GM19023 (cell line): ENCODE data around the gene ZNF200.

ENCODE experiments used
- ATAC-seq: cut with Tn5 transposase; IDR thresholded peaks from one replicate; pipeline ENCODE4 v1.9.1; 2021; ENCODE audit warnings: mild to moderate bottlenecking, moderate library complexity; ENCODE audit not compliant: unreplicated experiment

Gene ZNF200

DNA sequence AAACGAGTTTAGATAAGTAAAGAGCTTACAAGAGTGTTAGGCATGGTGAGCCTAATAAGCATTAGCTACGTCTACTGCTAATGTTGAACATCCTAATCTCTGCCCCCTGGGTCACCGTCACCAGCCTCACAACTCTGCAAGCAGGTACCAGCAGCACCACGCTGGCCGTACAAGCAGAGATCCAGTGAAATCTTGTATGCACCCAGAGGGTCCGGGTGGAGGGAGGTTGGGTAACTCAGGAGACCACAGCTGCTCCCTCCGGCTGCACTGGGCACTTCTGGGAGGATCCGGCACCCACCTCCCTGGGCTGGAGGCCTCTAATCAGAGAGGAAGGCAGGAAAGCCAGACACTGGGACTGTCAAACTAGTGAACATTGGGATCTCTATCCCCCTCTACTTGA, 55.3 kb downstream of the ZNF200 start:
- ATAC-seq: no peak

DNA sequence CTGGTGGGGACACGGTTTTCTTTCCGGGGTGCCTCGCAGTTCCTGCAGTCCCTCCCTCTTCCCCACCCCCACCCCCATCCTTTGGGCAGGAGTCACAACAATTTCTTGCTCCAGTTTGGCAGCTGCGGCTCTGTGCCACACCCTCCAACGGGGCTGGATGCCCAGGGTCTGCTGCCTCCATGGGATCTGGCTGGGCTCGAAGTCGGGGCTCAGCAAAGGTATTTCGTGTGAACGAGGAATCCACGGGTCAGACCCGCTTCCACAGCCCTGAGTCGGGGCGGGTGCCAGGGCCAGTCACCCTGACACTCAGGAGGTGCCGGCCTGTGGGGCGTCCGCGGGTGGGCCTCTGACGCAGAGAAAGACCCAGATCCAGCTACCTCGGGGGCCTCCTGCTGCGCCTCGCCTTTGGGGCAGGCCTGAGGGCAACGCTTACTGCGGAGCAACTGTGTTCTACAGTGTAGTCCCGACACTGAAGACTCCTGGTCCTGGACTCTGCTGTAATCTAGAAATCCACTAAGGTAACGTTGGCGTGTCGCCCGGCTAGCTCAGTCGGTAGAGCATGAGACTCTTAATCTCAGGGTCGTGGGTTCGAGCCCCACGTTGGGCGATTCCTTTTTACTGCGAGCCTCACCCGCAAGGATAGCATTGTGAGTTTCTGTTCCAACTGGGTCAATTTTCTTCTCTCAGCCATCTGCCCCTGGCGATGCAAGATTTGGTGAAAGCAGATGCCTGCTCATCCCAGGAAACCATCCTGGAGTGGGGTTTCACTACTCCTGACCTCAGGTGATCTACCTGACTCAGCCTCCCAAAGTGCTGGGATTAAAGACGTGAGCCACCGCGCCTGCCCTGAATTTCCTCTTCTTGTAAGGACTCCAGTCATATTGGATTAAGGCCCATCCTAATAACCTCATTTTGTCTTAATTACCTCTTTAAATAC, 59.5 kb downstream of the ZNF200 start:
- no peak for ATAC-seq

DNA sequence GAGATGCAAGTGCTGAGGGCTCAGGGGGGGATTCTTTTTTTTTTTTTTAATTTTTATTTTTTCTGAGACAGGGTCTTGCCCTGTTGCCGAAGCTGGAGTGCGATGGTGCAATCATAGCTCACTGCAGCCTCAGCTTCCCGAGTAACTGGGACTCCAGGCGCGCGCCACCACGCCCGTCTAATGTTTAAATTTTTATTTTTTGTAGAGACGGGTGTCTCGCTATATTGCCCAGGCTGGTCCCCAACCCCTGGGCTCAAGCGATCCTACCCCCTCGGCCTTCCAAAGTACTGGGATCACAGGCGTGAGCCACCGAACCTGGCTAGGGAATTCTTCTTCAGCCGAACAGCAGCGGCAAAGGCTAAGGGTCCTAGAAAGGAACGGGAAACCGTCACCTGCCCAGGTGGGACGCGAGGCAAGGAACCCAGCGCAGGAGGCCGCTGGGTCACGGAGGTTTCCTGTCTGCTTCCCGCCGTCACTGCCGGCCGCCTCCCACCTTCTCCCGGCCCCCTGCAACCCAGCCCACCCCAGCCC, 60.3 kb downstream of the ZNF200 start:
- no peak for ATAC-seq

DNA sequence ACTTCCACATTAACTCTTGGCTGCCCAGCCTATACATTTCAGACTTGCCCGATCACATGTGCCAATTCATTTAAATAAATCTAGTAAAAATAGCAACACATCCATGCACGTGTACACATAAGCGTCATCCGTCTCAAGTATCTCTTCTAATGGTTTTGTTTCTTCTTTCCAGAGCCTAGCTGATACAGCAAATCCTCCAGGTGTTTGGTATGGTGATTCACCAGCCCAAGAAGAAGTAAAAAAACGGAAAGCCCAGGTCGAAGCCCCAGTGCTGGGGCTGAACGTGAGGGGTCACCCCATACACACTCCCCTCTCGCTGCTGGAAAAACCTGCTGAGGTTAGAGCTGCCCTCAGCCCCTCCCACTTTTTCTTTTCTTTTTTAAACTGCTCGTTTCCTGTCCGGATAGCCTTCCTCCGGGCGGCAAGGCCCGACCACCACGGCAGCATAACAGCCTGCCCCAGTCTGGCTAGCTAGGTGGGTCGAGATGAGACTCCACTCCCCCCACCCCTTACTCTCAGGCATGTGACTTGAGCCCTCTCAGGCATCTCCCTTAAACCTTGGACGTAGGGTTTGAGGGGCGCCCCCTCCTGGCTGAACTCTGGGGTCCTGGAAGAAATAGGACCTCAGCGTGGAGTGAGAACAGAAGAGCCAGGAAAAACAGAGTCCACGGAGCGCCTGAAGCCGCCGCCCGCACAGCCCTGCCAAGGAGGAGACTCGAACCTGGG, 60.9 kb downstream of the ZNF200 start:
- no peak for ATAC-seq
